ENCODE data around the gene BBS9. TPM values are rescaled to one million over a fixed set of nuclear protein-coding genes. Genes with fewer than 3 reads are reported as not detected.

Gene BBS9
- total RNA-seq, 1 donor from 2014 or later: 16.2 TPM

- DNase-seq (ENCODE audit: low read depth, low spot score): no peak
- Mint-ChIP-seq H3K27ac (ENCODE audit: unreplicated experiment) (no peak overlapping the region), H3K9me3 (peaks cover 3% of the 10 kb centered on the region), H3K4me1 (no peaks in the 10 kb centered on the region), H3K36me3 (ENCODE audit: low read depth) (no peaks in the 10 kb centered on the region), H3K27me3 (ENCODE audit: low read depth) (no peaks in the 10 kb centered on the region), H3K4me3 (no peak overlapping the region)
- TF ChIP-seq CTCF (conservative IDR thresholded peaks at IDR 0.05): no peak
Observed at GRCh38 chr7:33562996-33563395, 433.6 kb downstream of the BBS9 start.

- no peak for DNase-seq (ENCODE audit: low read depth, low spot score)
- Mint-ChIP-seq H3K36me3 (ENCODE audit: low read depth) (no peaks in the 10 kb centered on the region), H3K4me3 (no peak overlapping the region)
Observed at GRCh38 chr7:33563651-33564050, 434.3 kb downstream of the BBS9 start.

GRCh38 chr7:33578166-33578565, 448.8 kb downstream of the BBS9 start:
- Mint-ChIP-seq H3K4me3 (no peak overlapping the region), H3K36me3 (ENCODE audit: low read depth) (peaks cover 8% of the 10 kb centered on the region), H3K27me3 (ENCODE audit: low read depth) (no peaks in the 10 kb centered on the region), H3K27ac (ENCODE audit: unreplicated experiment) (no peak overlapping the region), H3K9me3 (peaks cover 2% of the 10 kb centered on the region), H3K4me1 (peaks cover 12% of the 10 kb centered on the region)
- DNase-seq (ENCODE audit: low read depth, low spot score): no peak
- no peak for TF ChIP-seq CTCF (conservative IDR thresholded peaks at IDR 0.05)

More at GRCh38 chr7:33563651-33564050, 434.3 kb downstream of the BBS9 start:
- no peak for TF ChIP-seq CTCF (conservative IDR thresholded peaks at IDR 0.05)
- H3K4me1 Mint-ChIP-seq: no peaks in the 10 kb centered on the region
- H3K9me3 Mint-ChIP-seq: no peaks in the 10 kb centered on the region
- H3K27me3 Mint-ChIP-seq (ENCODE audit: low read depth): no peaks in the 10 kb centered on the region
- no peak overlapping the region for H3K27ac Mint-ChIP-seq (ENCODE audit: unreplicated experiment)

- peaks cover 8% of the 10 kb centered on the region for H3K36me3 Mint-ChIP-seq (ENCODE audit: low read depth)
Observed at GRCh38 chr7:33578881-33579672, 449.7 kb downstream of the BBS9 start.

GRCh38 chr7:33579673-33579960, 450.3 kb downstream of the BBS9 start:
- no peak for DNase-seq (ENCODE audit: low read depth, low spot score)
- H3K4me3 Mint-ChIP-seq: no peak overlapping the region
- H3K9me3 Mint-ChIP-seq: peaks cover 2% of the 10 kb centered on the region
- no peak for TF ChIP-seq CTCF (conservative IDR thresholded peaks at IDR 0.05)
- no peaks in the 10 kb centered on the region for H3K27me3 Mint-ChIP-seq (ENCODE audit: low read depth)
- peaks cover 12% of the 10 kb centered on the region for H3K4me1 Mint-ChIP-seq
- peaks cover 8% of the 10 kb centered on the region for H3K36me3 Mint-ChIP-seq (ENCODE audit: low read depth)
- H3K27ac Mint-ChIP-seq (ENCODE audit: unreplicated experiment): no peak overlapping the region

More at GRCh38 chr7:33578881-33579672, 449.7 kb downstream of the BBS9 start:
- Mint-ChIP-seq H3K9me3 (peaks cover 2% of the 10 kb centered on the region), H3K27me3 (ENCODE audit: low read depth) (no peaks in the 10 kb centered on the region), H3K4me1 (peaks cover 12% of the 10 kb centered on the region), H3K27ac (ENCODE audit: unreplicated experiment) (no peak overlapping the region), H3K4me3 (no peak overlapping the region)
- DNase-seq (ENCODE audit: low read depth, low spot score): no peak
- TF ChIP-seq CTCF (conservative IDR thresholded peaks at IDR 0.05): no peak
